HepG2 (cell line): Measurements from ENCODE around the gene GNAI2. TPM values are rescaled to one million over a fixed set of nuclear protein-coding genes. Genes with fewer than 3 reads are reported as not detected.

ENCODE experiments used
- HDAC2 ChIP-seq: sonication (generic); formaldehyde crosslinking; IDR thresholded peaks from 2 replicates; pipeline ENCODE4 v1.4.0; 2020; ENCODE audit warnings: missing genetic modification reagents
- HOXA3 ChIP-seq: sonication (generic); formaldehyde crosslinking; IDR thresholded peaks from 2 replicates; pipeline ENCODE4 v1.5.0; 2020; ENCODE audit warnings: missing genetic modification reagents
- ISL2 ChIP-seq: sonication (generic); formaldehyde crosslinking; IDR thresholded peaks from 2 replicates; pipeline ENCODE4 v1.5.0; 2020; ENCODE audit warnings: missing genetic modification reagents
- JUNB ChIP-seq: sonication (generic); formaldehyde crosslinking; IDR thresholded peaks from 2 replicates; pipeline ENCODE4 v1.8.0; 2022; ENCODE audit warnings: missing genetic modification reagents, mild to moderate bottlenecking, borderline replicate concordance
- MATR3 ChIP-seq: sonication (generic); formaldehyde crosslinking; IDR thresholded peaks from 2 replicates; pipeline ENCODE4 v1.4.0; 2020; ENCODE audit warnings: missing genetic modification reagents
- NRL ChIP-seq: sonication (generic); formaldehyde crosslinking; IDR thresholded peaks from 2 replicates; pipeline ENCODE4 v1.5.0; 2020; ENCODE audit warnings: missing genetic modification reagents, mild to moderate bottlenecking, moderate library complexity, borderline replicate concordance
- POLR2AphosphoS5 ChIP-seq: IDR thresholded peaks from 2 replicates; pipeline ENCODE4 v1.6.1; 2012; ENCODE audit warnings: low read depth, low read length
- RBM39 ChIP-seq: fragments of 200-400 bp; formaldehyde crosslinking; IDR thresholded peaks from one replicate; pipeline ENCODE4 v1.6.1; 2018; ENCODE audit warnings: antibody characterized with exemption, mild to moderate bottlenecking, low read depth, low read length; ENCODE audit not compliant: poor library complexity, severe bottlenecking
- SMC3 ChIP-seq: IDR thresholded peaks from 2 replicates; pipeline ENCODE4 v1.6.1; 2011; ENCODE audit warnings: low read length, improper control_type of control experiment
- SP1 ChIP-seq, 2 experiments: fragments of 450-650 bp in 1 of 2; sonication (generic) in 1 of 2; formaldehyde crosslinking in 1 of 2; IDR thresholded peaks; 2 replicates each; pipeline versions ENCODE4 v1.4.0 to v1.6.1; 2016 to 2020; ENCODE audit warnings: missing genetic modification reagents in 1 of 2
- SP2 ChIP-seq: sonication (generic); formaldehyde crosslinking; IDR thresholded peaks from 2 replicates; pipeline ENCODE4 v1.5.1; 2020; ENCODE audit warnings: mild to moderate bottlenecking, missing genetic modification reagents
- SRY ChIP-seq: sonication (generic); formaldehyde crosslinking; IDR thresholded peaks from 2 replicates; pipeline ENCODE4 v1.8.0; 2022; ENCODE audit warnings: mild to moderate bottlenecking, missing genetic modification reagents
- XRCC5 ChIP-seq: fragments of 200-400 bp; formaldehyde crosslinking; optimal IDR thresholded peaks from 2 replicates; pipeline ENCODE3; 2017; ENCODE audit warnings: mild to moderate bottlenecking, low read length
- YEATS4 ChIP-seq: sonication (generic); formaldehyde crosslinking; IDR thresholded peaks from 2 replicates; pipeline ENCODE4 v1.4.0; 2020; ENCODE audit warnings: missing genetic modification reagents, borderline replicate concordance
- ZBTB1 ChIP-seq: sonication (generic); formaldehyde crosslinking; IDR thresholded peaks from 2 replicates; pipeline ENCODE4 v1.4.0; 2020; ENCODE audit warnings: missing genetic modification reagents, borderline replicate concordance
- ZBTB42 ChIP-seq: sonication (generic); formaldehyde crosslinking; IDR thresholded peaks from 2 replicates; pipeline ENCODE4 v1.5.0; 2020; ENCODE audit warnings: mild to moderate bottlenecking, missing genetic modification reagents
- ZFP90 ChIP-seq: sonication (generic); formaldehyde crosslinking; IDR thresholded peaks from 2 replicates; pipeline ENCODE4 v1.8.0; 2022; ENCODE audit warnings: missing genetic modification reagents, mild to moderate bottlenecking, inconsistent platforms, borderline replicate concordance
- ZFP91 ChIP-seq: sonication (generic); formaldehyde crosslinking; IDR thresholded peaks from 2 replicates; pipeline ENCODE4 v1.9.0; 2022; ENCODE audit warnings: missing genetic modification reagents, mild to moderate bottlenecking, borderline replicate concordance
- ZNF253 ChIP-seq: sonication (generic); formaldehyde crosslinking; IDR thresholded peaks from 2 replicates; pipeline ENCODE4 v1.8.0; 2022; ENCODE audit warnings: mild to moderate bottlenecking, missing genetic modification reagents, borderline replicate concordance
- ZNF709 ChIP-seq: sonication (generic); formaldehyde crosslinking; IDR thresholded peaks from 2 replicates; pipeline ENCODE4 v1.5.0; 2020; ENCODE audit warnings: mild to moderate bottlenecking, missing genetic modification reagents
- polyA plus RNA-seq, 8 experiments: library from polyadenylated mRNA; depleted of rRNA in 3 of 8; stranded (reverse) in 7 of 8; unstranded in 1 of 8; fragments of >200 nt; fragmentation: Illumina TruSeq in 4 of 8; extraction: Trizol in 4 of 8; gene quantifications; 2 replicates each; pipeline versions ENCODE4 v1.2.1 to v1.2.3, GENCODE V29; 2011 to 2016; ENCODE audit warnings: low read depth in 4 of 8, missing spikeins in 1 of 8, mixed read lengths in 1 of 8; ENCODE audit not compliant: insufficient read depth in 1 of 8
- total RNA-seq, 5 experiments: library from RNA; depleted of rRNA; stranded (reverse); fragments of >200 nt; fragmentation: Illumina TruSeq; extraction: Trizol; gene quantifications; 2 replicates each; pipeline ENCODE4 v1.2.3, GENCODE V29; 2016; ENCODE audit warnings: low read depth in 1 of 5
- TF ChIP-seq, protein P1 (sequence below): sonication (generic); formaldehyde crosslinking; IDR thresholded peaks from 2 replicates; pipeline ENCODE4 v1.4.0; 2020; ENCODE audit warnings: mild to moderate bottlenecking, low read depth, missing genetic modification reagents
- TF ChIP-seq, protein P2 (sequence below): sonication (generic); formaldehyde crosslinking; IDR thresholded peaks from 2 replicates; pipeline ENCODE4 v1.5.0; 2020; ENCODE audit warnings: mild to moderate bottlenecking, missing genetic modification reagents, borderline replicate concordance
- TF ChIP-seq, protein P3 (sequence below): sonication (generic); formaldehyde crosslinking; IDR thresholded peaks from 2 replicates; pipeline ENCODE4 v1.5.0; 2020; ENCODE audit warnings: missing genetic modification reagents, mild to moderate bottlenecking, borderline replicate concordance

Gene GNAI2
- total and polyA plus RNA-seq, 2 of the 13 experiments (the other 11 are each of a cell fraction or from before 2014, with no cell fraction given), result 51.1 to 66.2 TPM

- TF ChIP-seq XRCC5, result peak; percentile 74
- TF ChIP-seq YEATS4 (CRISPR knock-in tag), result no peak
- peak; percentile 85 for TF ChIP-seq HDAC2 (CRISPR knock-in tag)
- TF ChIP-seq MATR3 (CRISPR knock-in tag), result no peak
- no peak; the same call in none of the 2 replicates for TF ChIP-seq SP2 (CRISPR knock-in tag)
- TF ChIP-seq ISL2 (CRISPR knock-in tag), result 0 out of 2 replicates have a peak, but pooled peaks have one; percentile 22
- TF ChIP-seq, protein P1, sequence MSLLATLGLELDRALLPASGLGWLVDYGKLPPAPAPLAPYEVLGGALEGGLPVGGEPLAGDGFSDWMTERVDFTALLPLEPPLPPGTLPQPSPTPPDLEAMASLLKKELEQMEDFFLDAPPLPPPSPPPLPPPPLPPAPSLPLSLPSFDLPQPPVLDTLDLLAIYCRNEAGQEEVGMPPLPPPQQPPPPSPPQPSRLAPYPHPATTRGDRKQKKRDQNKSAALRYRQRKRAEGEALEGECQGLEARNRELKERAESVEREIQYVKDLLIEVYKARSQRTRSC (CRISPR knock-in tag), result no peak
- TF ChIP-seq POLR2AphosphoS5, result peak; percentile 72
- TF ChIP-seq RBM39, result peak; percentile 73
- TF ChIP-seq SP1 (IDR thresholded peaks at IDR 0.05), result no peak
- no peak for TF ChIP-seq SP1 (CRISPR knock-in tag; IDR thresholded peaks at IDR 0.05)
- TF ChIP-seq, protein P2, sequence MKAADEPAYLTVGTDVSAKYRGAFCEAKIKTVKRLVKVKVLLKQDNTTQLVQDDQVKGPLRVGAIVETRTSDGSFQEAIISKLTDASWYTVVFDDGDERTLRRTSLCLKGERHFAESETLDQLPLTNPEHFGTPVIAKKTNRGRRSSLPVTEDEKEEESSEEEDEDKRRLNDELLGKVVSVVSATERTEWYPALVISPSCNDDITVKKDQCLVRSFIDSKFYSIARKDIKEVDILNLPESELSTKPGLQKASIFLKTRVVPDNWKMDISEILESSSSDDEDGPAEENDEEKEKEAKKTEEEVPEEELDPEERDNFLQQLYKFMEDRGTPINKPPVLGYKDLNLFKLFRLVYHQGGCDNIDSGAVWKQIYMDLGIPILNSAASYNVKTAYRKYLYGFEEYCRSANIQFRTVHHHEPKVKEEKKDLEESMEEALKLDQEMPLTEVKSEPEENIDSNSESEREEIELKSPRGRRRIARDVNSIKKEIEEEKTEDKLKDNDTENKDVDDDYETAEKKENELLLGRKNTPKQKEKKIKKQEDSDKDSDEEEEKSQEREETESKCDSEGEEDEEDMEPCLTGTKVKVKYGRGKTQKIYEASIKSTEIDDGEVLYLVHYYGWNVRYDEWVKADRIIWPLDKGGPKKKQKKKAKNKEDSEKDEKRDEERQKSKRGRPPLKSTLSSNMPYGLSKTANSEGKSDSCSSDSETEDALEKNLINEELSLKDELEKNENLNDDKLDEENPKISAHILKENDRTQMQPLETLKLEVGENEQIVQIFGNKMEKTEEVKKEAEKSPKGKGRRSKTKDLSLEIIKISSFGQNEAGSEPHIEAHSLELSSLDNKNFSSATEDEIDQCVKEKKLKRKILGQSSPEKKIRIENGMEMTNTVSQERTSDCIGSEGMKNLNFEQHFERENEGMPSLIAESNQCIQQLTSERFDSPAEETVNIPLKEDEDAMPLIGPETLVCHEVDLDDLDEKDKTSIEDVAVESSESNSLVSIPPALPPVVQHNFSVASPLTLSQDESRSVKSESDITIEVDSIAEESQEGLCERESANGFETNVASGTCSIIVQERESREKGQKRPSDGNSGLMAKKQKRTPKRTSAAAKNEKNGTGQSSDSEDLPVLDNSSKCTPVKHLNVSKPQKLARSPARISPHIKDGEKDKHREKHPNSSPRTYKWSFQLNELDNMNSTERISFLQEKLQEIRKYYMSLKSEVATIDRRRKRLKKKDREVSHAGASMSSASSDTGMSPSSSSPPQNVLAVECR, result peak; percentile 75; the same call in 1 of the 2 replicates
- 0 out of 2 replicates have a peak, but pooled peaks have one; percentile 46 for TF ChIP-seq NRL (CRISPR knock-in tag)
- no peak for TF ChIP-seq JUNB
- TF ChIP-seq ZBTB1 (CRISPR knock-in tag), result no peak
- peak; percentile 48; the same call in 1 of the 2 replicates for TF ChIP-seq HOXA3 (CRISPR knock-in tag)
- TF ChIP-seq SMC3, result no peak
- peak; percentile 75; the same call in 1 of the 2 replicates for TF ChIP-seq ZFP91
- peak; percentile 14; the same call in 1 of the 2 replicates for TF ChIP-seq ZBTB42 (CRISPR knock-in tag)
- TF ChIP-seq ZNF253 (CRISPR knock-in tag), result 0 out of 2 replicates have a peak, but pooled peaks have one; percentile 20
- TF ChIP-seq ZFP90 (CRISPR knock-in tag), result 0 out of 2 replicates have a peak, but pooled peaks have one; percentile 22
- 0 out of 2 replicates have a peak, but pooled peaks have one; percentile 20 for TF ChIP-seq SRY
- peak; percentile 42; the same call in 1 of the 2 replicates for TF ChIP-seq ZNF709
- TF ChIP-seq, protein P3, sequence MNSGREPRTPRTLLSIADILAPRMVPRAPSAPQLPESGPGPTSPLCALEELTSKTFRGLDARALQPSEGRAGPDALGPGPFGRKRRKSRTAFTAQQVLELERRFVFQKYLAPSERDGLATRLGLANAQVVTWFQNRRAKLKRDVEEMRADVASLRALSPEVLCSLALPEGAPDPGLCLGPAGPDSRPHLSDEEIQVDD (CRISPR knock-in tag), result no peak
These were observed 32.7 kb upstream of the GNAI2 start (continued) for GRCh38 chr3:50203113-50203808.
